Measurements from ENCODE around the gene OBSCN.
"Not testable (repeated sequence)": the region's sequence is repeated elsewhere in the genome, so short reads cannot be mapped to it uniquely, and the experiment has no call there.

OBSCN gene

DNA sequence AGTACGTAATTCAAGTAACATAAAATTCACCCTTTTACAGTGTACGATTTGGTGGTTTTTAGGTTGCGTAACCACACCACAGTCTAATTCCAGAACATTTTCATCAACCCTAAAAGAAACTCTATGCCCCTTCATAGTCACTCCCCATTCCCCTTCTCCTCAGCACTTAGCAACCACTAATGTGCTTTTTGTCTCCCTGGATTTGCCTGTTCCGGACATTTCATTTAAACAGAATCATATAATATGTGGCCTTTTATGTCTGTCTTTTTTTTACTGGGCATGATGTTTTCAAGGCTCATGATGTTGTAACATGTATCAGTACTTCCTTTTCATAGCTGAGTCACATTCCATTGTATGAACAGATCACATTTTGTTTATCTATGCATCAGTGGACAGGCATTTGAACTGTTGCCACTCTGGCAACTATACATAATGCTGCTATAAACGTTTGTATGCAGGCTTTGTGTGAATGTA, 20.8 kb downstream of the OBSCN start:
- peak; percentile 87 for DNase-seq (ENCODE audit: low read depth)

GRCh38 chr1:228231189-228231588, 23.3 kb downstream of the OBSCN start:
- no peak for DNase-seq (ENCODE audit: low read depth)

- no peak for DNase-seq (ENCODE audit: low read depth)
Measured at GRCh38 chr1:228233136-228233535, 25.3 kb downstream of the OBSCN start.

DNA sequence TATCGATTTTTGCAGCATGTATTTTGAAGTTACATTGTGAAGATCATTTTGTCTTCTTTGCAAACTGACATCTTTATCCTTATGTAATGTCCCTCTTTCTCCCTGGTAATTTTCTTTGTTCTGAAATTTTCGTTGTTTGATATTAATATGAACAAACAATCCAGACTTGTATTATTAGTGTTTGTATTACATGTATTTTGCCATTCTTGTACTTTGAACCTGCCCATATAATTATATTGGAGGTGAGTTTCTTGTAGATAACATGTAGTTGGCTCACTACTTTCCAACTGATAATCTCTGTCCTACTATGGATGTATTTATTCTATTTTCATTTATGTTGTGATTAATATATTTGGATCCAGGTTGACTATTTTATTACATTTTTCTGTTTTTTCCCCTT, 27.1 kb downstream of the OBSCN start:
- no peak for DNase-seq (ENCODE audit: low read depth)

GRCh38 chr1:228236744-228237143, 28.9 kb downstream of the OBSCN start:
- DNase-seq (ENCODE audit: low read depth), result peak; percentile 26

- DNase-seq (ENCODE audit: low read depth), result no peak
Measured at GRCh38 chr1:228238007-228238406, 30.2 kb downstream of the OBSCN start.

- DNase-seq (ENCODE audit: low read depth), result no peak
Measured at GRCh38 chr1:228238461-228238860, 30.6 kb downstream of the OBSCN start.

DNA sequence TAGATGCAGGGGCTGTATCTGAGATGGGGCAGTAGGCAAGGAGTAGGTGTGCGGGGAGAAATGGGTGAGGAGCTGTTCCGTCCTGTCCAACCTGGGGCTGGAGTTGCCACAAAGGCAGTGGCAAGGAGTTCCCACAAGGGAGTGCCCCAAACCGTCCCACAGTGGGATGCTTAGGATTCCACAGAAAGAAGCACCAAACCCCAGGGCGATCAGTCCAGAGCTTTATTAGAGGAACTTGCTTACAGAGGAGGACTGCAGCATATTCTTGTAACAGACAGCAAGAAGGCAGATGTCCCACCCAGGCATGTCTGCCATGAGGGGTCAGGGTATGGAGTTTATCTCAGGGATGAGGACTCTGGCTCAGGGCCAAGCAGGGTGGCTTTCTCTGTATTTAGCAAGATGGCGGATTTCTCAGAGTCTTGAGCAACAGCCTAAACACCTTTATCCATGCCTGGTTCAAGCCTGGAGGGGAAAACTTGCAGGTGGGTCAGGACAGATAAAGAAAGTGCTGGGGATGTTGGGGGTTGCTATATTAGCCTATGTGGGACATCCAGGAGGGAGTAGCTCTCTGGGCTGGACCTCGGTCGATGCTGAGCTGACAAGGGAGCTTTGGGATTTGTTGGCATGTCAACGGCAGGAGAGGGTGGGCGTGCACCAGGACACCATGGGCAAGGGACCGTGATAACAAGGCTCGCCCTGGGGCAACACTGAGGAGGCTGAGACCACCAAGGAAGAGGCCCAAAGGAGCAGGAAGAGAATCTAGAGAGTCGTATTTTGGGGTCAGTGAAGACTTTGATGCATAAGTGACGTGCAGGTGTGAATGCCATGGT, 32.8 kb downstream of the OBSCN start:
- DNase-seq (ENCODE audit: low read depth), result no peak

DNA sequence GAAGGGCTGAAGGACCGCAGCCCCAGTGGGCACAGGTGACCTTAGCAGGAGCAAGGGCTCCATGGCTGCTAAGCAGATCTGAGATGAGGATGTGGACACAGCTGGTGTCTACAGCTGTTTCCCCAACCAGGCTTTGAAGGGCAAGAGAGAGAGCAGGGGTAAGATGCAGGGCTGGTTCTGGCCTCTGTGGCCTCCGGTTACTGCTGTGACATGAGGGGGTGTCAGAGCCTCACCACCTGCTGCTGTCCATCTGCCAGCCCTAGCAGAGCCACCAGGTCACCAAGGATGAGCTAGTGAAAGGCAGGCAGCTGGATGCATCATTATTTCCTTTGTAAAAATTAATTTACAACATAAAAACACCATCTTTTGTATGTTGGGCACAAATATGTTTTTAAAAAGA, 33.4 kb downstream of the OBSCN start:
- DNase-seq (ENCODE audit: low read depth), result no peak

- DNase-seq (ENCODE audit: low read depth), result no peak
Measured at GRCh38 chr1:228242409-228242808, 34.6 kb downstream of the OBSCN start.

GRCh38 chr1:228243093-228243492, 35.2 kb downstream of the OBSCN start:
- DNase-seq (ENCODE audit: low read depth), result no peak

GRCh38 chr1:228243989-228244388, 36.1 kb downstream of the OBSCN start:
- DNase-seq (ENCODE audit: low read depth), result not testable (repeated sequence)

- DNase-seq (ENCODE audit: low read depth), result no peak
Measured at GRCh38 chr1:228245111-228245510, 37.3 kb downstream of the OBSCN start.

DNA sequence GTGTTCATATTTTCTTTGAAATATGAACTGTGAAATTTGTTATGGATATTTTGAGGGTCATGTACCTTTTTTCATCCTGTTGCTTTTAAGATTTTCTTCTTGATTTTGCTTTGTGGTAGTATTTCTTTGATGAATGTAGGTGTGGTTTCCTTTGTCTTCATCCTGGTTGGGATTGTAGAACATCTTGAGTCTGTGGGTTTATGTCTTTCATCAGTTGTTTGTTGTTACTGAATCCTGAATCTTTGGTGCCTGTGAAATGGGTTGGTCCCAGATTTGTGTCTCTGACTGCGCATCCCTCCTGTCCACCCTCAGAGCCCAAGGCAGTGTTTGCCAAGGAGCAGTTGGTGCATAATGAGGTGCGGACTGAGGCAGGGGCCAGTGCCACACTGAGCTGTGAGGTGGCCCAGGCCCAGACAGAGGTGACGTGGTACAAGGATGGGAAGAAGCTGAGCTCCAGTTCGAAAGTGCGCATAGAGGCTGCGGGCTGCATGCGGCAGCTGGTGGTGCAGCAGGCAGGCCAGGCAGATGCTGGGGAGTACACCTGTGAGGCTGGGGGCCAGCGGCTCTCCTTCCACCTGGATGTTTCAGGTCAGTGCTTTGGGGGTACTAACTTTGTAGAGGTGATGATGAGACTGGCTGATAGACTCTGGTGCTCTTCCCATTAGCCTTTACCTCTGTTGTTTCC, 38.5 kb downstream of the OBSCN start:
- no peak for DNase-seq (ENCODE audit: low read depth)

GRCh38 chr1:228249513-228250305, 41.9 kb downstream of the OBSCN start:
- no peak for DNase-seq (ENCODE audit: low read depth)

- not testable (repeated sequence) for DNase-seq (ENCODE audit: low read depth)
Measured at GRCh38 chr1:228252476-228252875, 44.6 kb downstream of the OBSCN start.

DNA sequence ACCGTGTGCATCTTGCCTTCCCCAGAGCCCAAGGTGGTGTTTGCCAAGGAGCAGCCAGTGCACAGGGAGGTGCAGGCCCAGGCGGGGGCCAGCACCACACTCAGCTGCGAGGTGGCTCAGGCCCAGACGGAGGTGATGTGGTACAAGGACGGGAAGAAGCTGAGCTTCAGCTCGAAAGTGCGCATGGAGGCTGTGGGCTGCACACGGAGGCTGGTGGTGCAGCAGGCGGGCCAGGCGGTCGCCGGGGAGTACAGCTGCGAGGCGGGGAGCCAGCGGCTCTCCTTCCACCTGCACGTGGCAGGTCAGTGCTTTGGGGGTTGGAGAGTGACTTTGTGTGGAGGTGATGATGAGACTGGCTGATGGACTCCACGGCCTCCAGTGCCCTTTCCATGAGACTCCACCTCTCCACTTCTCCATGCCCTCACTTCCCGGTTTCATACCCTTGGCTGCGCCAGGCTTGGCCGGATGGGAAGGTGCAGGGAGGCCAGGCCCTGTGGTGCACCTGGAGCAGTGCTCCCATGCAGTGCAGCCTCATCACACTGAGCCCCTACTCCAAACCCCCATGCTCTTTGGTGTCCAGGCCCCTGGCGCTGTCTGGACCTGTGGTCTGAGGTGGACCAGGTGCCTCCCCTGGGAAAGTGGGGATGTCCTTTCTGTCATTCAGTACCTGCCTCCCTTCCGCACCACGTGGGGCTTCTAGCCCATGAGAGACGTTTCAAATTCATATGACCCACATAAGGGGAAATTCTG, 49.0 kb downstream of the OBSCN start:
- no peak for DNase-seq (ENCODE audit: low read depth)

DNA sequence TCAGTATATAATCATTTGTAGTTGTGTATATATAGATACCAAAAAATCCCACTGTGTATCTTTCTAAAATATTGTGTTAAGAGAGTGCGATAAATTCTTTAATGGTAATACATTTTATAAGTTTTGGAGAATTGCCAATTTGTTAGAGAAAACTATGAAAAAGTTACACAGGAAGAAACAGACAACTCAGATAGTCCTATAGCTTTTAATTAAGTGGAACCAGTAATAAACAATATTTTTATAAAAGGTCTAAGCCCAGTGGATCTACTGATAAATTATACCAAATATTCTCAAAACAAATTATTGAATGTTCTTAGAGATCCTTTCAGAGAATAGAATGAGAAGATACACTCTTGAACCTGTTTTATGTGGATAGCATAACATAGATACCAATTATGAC, 50.6 kb downstream of the OBSCN start:
- no peak for DNase-seq (ENCODE audit: low read depth)

DNA sequence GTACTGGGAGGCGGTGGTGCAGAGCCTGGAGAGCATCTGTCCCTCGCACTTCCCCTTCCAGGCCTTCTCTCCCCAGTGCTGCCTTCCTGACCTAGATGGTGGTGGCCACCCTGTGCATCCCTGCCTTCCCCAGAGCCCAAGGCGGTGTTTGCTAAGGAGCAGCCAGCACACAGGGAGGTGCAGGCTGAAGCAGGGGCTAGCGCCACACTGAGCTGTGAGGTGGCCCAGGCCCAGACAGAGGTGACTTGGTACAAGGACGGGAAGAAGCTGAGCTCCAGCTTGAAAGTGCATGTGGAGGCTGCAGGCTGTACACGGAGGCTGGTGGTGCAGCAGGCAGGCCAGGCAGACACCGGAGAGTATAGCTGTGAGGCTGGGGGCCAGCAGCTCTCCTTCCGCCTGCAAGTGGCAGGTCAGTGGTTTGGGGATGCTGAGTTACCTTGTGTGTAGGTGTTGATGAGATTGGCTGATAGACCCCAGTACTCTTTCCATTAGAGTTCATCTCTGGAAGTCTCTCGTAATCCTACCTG, 51.6 kb downstream of the OBSCN start:
- DNase-seq (ENCODE audit: low read depth), result no peak

DNA sequence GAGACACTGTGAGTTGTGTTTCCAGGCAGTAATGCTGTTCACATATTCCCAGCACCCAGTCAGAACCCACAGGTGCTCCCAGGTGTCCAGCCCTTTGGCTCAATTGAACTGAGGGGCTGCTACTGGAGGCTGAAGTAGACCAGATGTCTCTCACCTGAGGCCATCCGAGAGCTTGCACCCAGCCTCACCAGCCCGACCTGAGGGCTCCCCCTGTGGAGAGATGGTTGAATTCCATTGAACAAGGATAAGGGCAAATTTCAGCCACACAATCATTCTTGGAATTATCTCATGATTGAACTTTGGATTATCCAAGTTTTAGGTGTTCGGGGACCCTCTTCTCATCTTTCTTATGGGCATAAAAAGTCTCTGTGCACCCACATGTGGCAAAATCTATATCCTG, 52.1 kb downstream of the OBSCN start:
- no peak for DNase-seq (ENCODE audit: low read depth)

DNA sequence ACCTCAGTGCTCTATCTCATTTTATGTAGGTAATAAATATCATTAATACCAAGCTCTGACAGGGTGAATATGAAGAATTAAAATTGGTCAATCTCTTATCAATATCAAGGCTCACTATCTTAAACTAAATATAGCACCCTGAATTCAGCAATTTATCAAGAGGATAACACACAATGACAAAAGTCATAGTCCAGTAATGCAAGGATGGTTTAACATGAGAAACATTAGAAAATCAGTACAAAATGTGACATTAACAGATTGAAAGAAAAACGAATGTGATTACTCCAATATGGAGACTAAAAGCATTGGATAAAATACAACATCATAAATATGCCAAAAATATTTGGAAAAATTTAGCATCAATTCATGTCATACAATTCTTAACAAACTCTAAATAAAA, 53.9 kb downstream of the OBSCN start:
- no peak for DNase-seq (ENCODE audit: low read depth)

GRCh38 chr1:228262475-228262874, 54.6 kb downstream of the OBSCN start:
- DNase-seq (ENCODE audit: low read depth), result no peak
